HepG2 (cell line): Measurements from ENCODE around the gene CST4. TPM values are rescaled to one million over a fixed set of nuclear protein-coding genes. Genes with fewer than 3 reads are reported as not detected.

Experiments used
- HMG20B ChIP-seq: conservative IDR thresholded peaks from 2 replicates; pipeline ENCODE4 v1.6.1; 2016; ENCODE audit warnings: missing genetic modification reagents, missing compliant biosample characterization
- ISX ChIP-seq: sonication (generic); formaldehyde crosslinking; conservative IDR thresholded peaks from 2 replicates; pipeline ENCODE4 v1.5.0; 2020; ENCODE audit warnings: missing genetic modification reagents
- MAFK ChIP-seq, 2 experiments: IDR thresholded peaks in 1 of 2; conservative IDR thresholded peaks in 1 of 2; 2 replicates each; pipeline ENCODE4 v1.6.1; 2011; ENCODE audit warnings: improper control_type of control experiment in 2 of 2, low read length in 2 of 2
- MTF2 ChIP-seq: sonication (generic); formaldehyde crosslinking; IDR thresholded peaks from 2 replicates; pipeline ENCODE4 v1.5.0; 2020; ENCODE audit warnings: missing genetic modification reagents, borderline replicate concordance
- NFATC3 ChIP-seq: sonication (generic); formaldehyde crosslinking; IDR thresholded peaks from 2 replicates; pipeline ENCODE4 v1.5.1; 2020; ENCODE audit warnings: mild to moderate bottlenecking, missing genetic modification reagents
- NR2F2 ChIP-seq: IDR thresholded peaks from 2 replicates; pipeline ENCODE4 v1.6.1; 2012; ENCODE audit warnings: low read depth, inconsistent platforms, borderline replicate concordance
- SMYD3 ChIP-seq: sonication (generic); formaldehyde crosslinking; IDR thresholded peaks from 2 replicates; pipeline ENCODE4 v1.8.1; 2023; ENCODE audit warnings: mild to moderate bottlenecking, missing genetic modification reagents
- TEAD2 ChIP-seq: sonication (generic); formaldehyde crosslinking; IDR thresholded peaks from 2 replicates; pipeline ENCODE4 v1.9.0; 2021; ENCODE audit warnings: missing genetic modification reagents
- ZMYM2 ChIP-seq: sonication (generic); formaldehyde crosslinking; IDR thresholded peaks from 2 replicates; pipeline ENCODE4 v1.8.0; 2022; ENCODE audit warnings: mild to moderate bottlenecking, missing genetic modification reagents
- ZNF329 ChIP-seq: sonication (generic); formaldehyde crosslinking; IDR thresholded peaks from 2 replicates; pipeline ENCODE4 v1.9.0; 2021; ENCODE audit warnings: low read depth, mild to moderate bottlenecking, missing genetic modification reagents
- ZNF556 ChIP-seq: sonication (generic); formaldehyde crosslinking; IDR thresholded peaks from 2 replicates; pipeline ENCODE4 v1.4.0; 2020; ENCODE audit warnings: mild to moderate bottlenecking, missing genetic modification reagents, borderline replicate concordance
- ZNF773 ChIP-seq: sonication (generic); formaldehyde crosslinking; IDR thresholded peaks from 2 replicates; pipeline ENCODE4 v1.4.0; 2020; ENCODE audit warnings: missing genetic modification reagents, borderline replicate concordance
- ZNF792 ChIP-seq: IDR thresholded peaks from 2 replicates; pipeline ENCODE4 v1.6.1; 2016
- ZNF839 ChIP-seq: sonication (generic); formaldehyde crosslinking; IDR thresholded peaks from 2 replicates; pipeline ENCODE4 v1.4.0; 2020; ENCODE audit warnings: missing genetic modification reagents, mild to moderate bottlenecking, borderline replicate concordance
- polyA plus RNA-seq, 8 experiments: library from polyadenylated mRNA; depleted of rRNA in 3 of 8; stranded (reverse) in 7 of 8; unstranded in 1 of 8; fragments of >200 nt; fragmentation: Illumina TruSeq in 4 of 8; extraction: Trizol in 4 of 8; gene quantifications; 2 replicates each; pipeline versions ENCODE4 v1.2.1 to v1.2.3, GENCODE V29; 2011 to 2016; ENCODE audit warnings: low read depth in 4 of 8, missing spikeins in 1 of 8, mixed read lengths in 1 of 8; ENCODE audit not compliant: insufficient read depth in 1 of 8
- total RNA-seq, 5 experiments: library from RNA; depleted of rRNA; stranded (reverse); fragments of >200 nt; fragmentation: Illumina TruSeq; extraction: Trizol; gene quantifications; 2 replicates each; pipeline ENCODE4 v1.2.3, GENCODE V29; 2016; ENCODE audit warnings: low read depth in 1 of 5
- TF ChIP-seq, protein P1 (sequence below): sonication (generic); formaldehyde crosslinking; IDR thresholded peaks from 2 replicates; pipeline ENCODE4 v1.5.0; 2020; ENCODE audit warnings: missing genetic modification reagents
- TF ChIP-seq, protein P2 (sequence below): IDR thresholded peaks from 2 replicates; pipeline ENCODE4 v1.6.1; 2016; ENCODE audit warnings: missing compliant biosample characterization, missing genetic modification reagents, borderline replicate concordance
- TF ChIP-seq, protein P3 (sequence below): sonication (generic); formaldehyde crosslinking; IDR thresholded peaks from 2 replicates; pipeline ENCODE4 v1.4.0; 2020; ENCODE audit warnings: missing genetic modification reagents
- TF ChIP-seq, protein P4 (sequence below): sonication (generic); formaldehyde crosslinking; IDR thresholded peaks from 2 replicates; pipeline ENCODE4 v1.4.0; 2020; ENCODE audit warnings: missing genetic modification reagents
- TF ChIP-seq, protein P5 (sequence below): IDR thresholded peaks from 2 replicates; pipeline ENCODE4 v1.6.1; 2016; ENCODE audit warnings: low read depth
- TF ChIP-seq, protein P6 (sequence below): IDR thresholded peaks from 2 replicates; pipeline ENCODE4 v1.6.1; 2016; ENCODE audit warnings: mild to moderate bottlenecking, missing biosample characterization, missing genetic modification reagents

Gene CST4
- total and polyA plus RNA-seq, 2 of the 13 experiments (the other 11 are each of a cell fraction or from before 2014, with no cell fraction given): not detected

DNA sequence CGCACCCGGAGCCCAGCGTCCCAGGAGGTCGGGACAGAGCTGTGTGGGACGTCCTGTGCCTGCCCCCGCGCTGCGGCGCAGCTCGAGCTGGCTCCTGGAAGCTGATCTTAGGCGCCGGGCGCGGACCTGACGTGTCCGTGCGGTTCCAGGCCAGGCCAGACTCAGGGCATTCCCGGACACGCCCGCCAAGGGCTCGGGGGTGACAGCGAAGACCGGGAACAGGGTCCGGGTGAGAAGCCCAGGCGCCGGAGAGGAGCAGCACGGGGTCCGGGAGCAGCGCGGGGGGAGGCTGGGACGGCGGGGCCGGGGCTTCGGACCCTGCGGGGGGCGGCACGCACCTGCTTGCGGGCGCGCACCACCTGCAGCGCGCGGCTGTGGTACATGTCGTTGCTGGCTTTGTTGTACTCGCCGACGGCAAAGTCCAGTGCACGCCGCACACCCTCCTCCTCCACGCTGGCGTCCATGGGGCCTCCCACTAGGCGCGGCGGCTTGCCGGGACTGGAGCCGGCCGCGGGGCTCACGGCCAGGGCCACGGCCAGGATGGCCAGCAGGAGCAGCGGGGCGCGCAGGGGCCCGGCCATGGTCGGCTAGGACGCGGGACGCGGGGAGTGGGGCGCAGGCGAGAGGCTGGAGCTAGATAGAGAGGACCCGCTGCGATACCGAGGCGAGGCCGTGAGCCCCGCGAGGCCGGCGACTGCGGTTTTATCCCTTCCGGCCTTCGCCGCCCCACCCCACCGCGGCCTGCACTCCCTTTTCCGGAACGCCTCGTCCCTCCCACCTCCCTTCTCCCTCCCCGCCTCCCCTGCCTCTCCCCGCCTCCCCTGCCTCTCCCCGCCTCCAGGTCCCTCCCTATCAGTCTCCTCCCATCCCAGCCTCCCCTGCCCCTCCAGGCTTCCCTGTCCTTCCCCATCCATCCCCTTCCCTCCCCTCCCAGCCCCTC lies 51.3 kb downstream of the CST4 start, which contains the start of gene CST3 (continued):
- TF ChIP-seq, protein P1, sequence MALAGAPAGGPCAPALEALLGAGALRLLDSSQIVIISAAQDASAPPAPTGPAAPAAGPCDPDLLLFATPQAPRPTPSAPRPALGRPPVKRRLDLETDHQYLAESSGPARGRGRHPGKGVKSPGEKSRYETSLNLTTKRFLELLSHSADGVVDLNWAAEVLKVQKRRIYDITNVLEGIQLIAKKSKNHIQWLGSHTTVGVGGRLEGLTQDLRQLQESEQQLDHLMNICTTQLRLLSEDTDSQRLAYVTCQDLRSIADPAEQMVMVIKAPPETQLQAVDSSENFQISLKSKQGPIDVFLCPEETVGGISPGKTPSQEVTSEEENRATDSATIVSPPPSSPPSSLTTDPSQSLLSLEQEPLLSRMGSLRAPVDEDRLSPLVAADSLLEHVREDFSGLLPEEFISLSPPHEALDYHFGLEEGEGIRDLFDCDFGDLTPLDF (CRISPR knock-in tag): peak; percentile 44; the same call in 1 of the 2 replicates
- TF ChIP-seq ZNF839 (CRISPR knock-in tag) (peak; percentile 81; the same call in 1 of the 2 replicates), ZNF556 (CRISPR knock-in tag) (peak; percentile 83), ZNF329 (CRISPR knock-in tag) (peak; percentile 83; the same call in 1 of the 2 replicates), ZNF773 (CRISPR knock-in tag) (peak; percentile 94; the same call in 1 of the 2 replicates), ZNF792 (CRISPR knock-in tag) (peak; percentile 81; the same call in 1 of the 2 replicates), NFATC3 (CRISPR knock-in tag) (no peak), HMG20B (CRISPR knock-in tag) (0 out of 2 replicates have a peak, but pooled peaks have one; percentile 40), NR2F2 (peak; percentile 37; the same call in 1 of the 2 replicates), ZMYM2 (CRISPR knock-in tag) (no peak), MTF2 (peak; percentile 94), ISX (0 out of 2 replicates have a peak, but pooled peaks have one; percentile 60), TEAD2 (CRISPR knock-in tag) (peak; percentile 85; the same call in 1 of the 2 replicates), MAFK (conservative IDR thresholded peaks at IDR 0.05 in 1 of 2, IDR thresholded peaks at IDR 0.05 in 1 of 2; ENCODE audit: low read length in 2 of 2) (no peak), SMYD3 (CRISPR knock-in tag) (peak; percentile 77; the same call in 1 of the 2 replicates)
- TF ChIP-seq, protein P2, sequence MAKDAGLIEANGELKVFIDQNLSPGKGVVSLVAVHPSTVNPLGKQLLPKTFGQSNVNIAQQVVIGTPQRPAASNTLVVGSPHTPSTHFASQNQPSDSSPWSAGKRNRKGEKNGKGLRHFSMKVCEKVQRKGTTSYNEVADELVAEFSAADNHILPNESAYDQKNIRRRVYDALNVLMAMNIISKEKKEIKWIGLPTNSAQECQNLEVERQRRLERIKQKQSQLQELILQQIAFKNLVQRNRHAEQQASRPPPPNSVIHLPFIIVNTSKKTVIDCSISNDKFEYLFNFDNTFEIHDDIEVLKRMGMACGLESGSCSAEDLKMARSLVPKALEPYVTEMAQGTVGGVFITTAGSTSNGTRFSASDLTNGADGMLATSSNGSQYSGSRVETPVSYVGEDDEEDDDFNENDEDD (CRISPR knock-in tag): peak; percentile 56; the same call in 1 of the 2 replicates
- TF ChIP-seq, protein P3, sequence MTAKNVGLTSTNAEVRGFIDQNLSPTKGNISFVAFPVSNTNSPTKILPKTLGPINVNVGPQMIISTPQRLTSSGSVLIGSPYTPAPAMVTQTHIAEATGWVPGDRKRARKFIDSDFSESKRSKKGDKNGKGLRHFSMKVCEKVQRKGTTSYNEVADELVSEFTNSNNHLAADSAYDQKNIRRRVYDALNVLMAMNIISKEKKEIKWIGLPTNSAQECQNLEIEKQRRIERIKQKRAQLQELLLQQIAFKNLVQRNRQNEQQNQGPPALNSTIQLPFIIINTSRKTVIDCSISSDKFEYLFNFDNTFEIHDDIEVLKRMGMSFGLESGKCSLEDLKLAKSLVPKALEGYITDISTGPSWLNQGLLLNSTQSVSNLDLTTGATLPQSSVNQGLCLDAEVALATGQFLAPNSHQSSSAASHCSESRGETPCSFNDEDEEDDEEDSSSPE: peak; percentile 67
- TF ChIP-seq, protein P4, sequence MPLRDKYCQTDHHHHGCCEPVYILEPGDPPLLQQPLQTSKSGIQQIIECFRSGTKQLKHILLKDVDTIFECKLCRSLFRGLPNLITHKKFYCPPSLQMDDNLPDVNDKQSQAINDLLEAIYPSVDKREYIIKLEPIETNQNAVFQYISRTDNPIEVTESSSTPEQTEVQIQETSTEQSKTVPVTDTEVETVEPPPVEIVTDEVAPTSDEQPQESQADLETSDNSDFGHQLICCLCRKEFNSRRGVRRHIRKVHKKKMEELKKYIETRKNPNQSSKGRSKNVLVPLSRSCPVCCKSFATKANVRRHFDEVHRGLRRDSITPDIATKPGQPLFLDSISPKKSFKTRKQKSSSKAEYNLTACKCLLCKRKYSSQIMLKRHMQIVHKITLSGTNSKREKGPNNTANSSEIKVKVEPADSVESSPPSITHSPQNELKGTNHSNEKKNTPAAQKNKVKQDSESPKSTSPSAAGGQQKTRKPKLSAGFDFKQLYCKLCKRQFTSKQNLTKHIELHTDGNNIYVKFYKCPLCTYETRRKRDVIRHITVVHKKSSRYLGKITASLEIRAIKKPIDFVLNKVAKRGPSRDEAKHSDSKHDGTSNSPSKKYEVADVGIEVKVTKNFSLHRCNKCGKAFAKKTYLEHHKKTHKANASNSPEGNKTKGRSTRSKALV (CRISPR knock-in tag): peak; percentile 81; the same call in 1 of the 2 replicates
- TF ChIP-seq, protein P5, sequence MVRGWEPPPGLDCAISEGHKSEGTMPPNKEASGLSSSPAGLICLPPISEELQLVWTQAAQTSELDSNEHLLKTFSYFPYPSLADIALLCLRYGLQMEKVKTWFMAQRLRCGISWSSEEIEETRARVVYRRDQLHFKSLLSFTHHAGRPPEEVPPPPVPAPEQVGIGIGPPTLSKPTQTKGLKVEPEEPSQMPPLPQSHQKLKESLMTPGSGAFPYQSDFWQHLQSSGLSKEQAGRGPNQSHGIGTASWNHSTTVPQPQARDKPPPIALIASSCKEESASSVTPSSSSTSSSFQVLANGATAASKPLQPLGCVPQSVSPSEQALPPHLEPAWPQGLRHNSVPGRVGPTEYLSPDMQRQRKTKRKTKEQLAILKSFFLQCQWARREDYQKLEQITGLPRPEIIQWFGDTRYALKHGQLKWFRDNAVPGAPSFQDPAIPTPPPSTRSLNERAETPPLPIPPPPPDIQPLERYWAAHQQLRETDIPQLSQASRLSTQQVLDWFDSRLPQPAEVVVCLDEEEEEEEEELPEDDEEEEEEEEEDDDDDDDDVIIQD (CRISPR knock-in tag): 0 out of 2 replicates have a peak, but pooled peaks have one; percentile 17
- TF ChIP-seq, protein P6, sequence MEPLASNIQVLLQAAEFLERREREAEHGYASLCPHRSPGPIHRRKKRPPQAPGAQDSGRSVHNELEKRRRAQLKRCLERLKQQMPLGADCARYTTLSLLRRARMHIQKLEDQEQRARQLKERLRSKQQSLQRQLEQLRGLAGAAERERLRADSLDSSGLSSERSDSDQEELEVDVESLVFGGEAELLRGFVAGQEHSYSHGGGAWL: peak; percentile 98
